Caco-2 (cell line): ENCODE measurements around the gene PABPN1. TPM values are rescaled to one million over a fixed set of nuclear protein-coding genes. Genes with fewer than 3 reads are reported as not detected.

Source experiments
- BruUV-seq: library from RNA; stranded (reverse); fragments of 400-500 nt; replicated peaks from 2 replicates; lab custom pipeline; 2021; lab: Mats Ljungman, UMichigan
- CTCF ChIA-PET: fragments of 300-600 bp; sonication (Branson Sonifier 250); formaldehyde crosslinking; loops from one replicate; lab custom pipeline; 2022; ENCODE audit warnings: antibody characterized with exemption; lab: Charles Lee
- POLR2A ChIA-PET: fragments of 300-600 bp; sonication (Branson Sonifier 250); formaldehyde crosslinking; loops from one replicate; lab custom pipeline; 2022; ENCODE audit warnings: antibody characterized with exemption; lab: Charles Lee
- DNase-seq, 2 experiments: peaks; one replicate each; pipeline versions ENCODE4 v3.0.0 to v3.0.0-alpha.2; 2020 to 2022
- H3K27me3 ChIP-seq: replicated peaks from 2 replicates; pipeline ENCODE4 v1.6.0; 2011; ENCODE audit warnings: low read length; ENCODE audit not compliant: control insufficient read depth, insufficient read depth
- H3K36me3 ChIP-seq: 2 replicates; pipeline ENCODE4 v1.5.1; 2011; ENCODE audit warnings: low read length; ENCODE audit not compliant: control insufficient read depth, insufficient read depth
- H3K4me1 ChIP-seq: fragments of 250-450 bp; sonication (Bioruptor Pico); 2 replicates; pipeline ENCODE4 v1.5.1; 2020; ENCODE audit warnings: mild to moderate bottlenecking
- H3K4me3 ChIP-seq: 2 replicates; pipeline ENCODE4 v1.5.1; 2011; ENCODE audit warnings: low read depth, mild to moderate bottlenecking, control low read depth, low read length
- H3K9me3 ChIP-seq: fragments of 250-450 bp; sonication (Bioruptor Pico); 2 replicates; pipeline ENCODE4 v1.5.1; 2020; ENCODE audit warnings: mild to moderate bottlenecking, moderate library complexity
- H3K27ac Mint-ChIP-seq: one replicate; pipeline ENCODE4 v1.8.0; 2022; ENCODE audit warnings: mixed read lengths; ENCODE audit not compliant: unreplicated experiment
- H3K27me3 Mint-ChIP-seq: one replicate; pipeline ENCODE4 v1.8.0; 2022; ENCODE audit warnings: mixed read lengths; ENCODE audit not compliant: insufficient read depth, unreplicated experiment
- H3K36me3 Mint-ChIP-seq: one replicate; pipeline ENCODE4 v1.8.0; 2022; ENCODE audit warnings: mild to moderate bottlenecking, mixed read lengths; ENCODE audit not compliant: insufficient read depth, unreplicated experiment
- H3K4me1 Mint-ChIP-seq: one replicate; pipeline ENCODE4 v1.8.0; 2022; ENCODE audit warnings: low read depth, mixed read lengths; ENCODE audit not compliant: unreplicated experiment
- H3K4me3 Mint-ChIP-seq: one replicate; pipeline ENCODE4 v1.8.0; 2022; ENCODE audit warnings: mild to moderate bottlenecking, moderate library complexity, mixed read lengths; ENCODE audit not compliant: unreplicated experiment
- H3K9me3 Mint-ChIP-seq: one replicate; pipeline ENCODE4 v1.8.0; 2022; ENCODE audit warnings: mixed read lengths; ENCODE audit not compliant: unreplicated experiment
- intact Hi-C: fragments of 100-400 bp; cut with micrococcal nuclease; formaldehyde crosslinking; loops from one replicate; pipeline ENCODE4 v1.10.0; 2022; ENCODE audit not compliant: unreplicated experiment
- total RNA-seq: library from RNA; stranded (reverse); gene quantifications from 2 replicates; pipeline ENCODE4 v1.2.3, GENCODE V29; 2022
- TF ChIP-seq, protein P1 (sequence below), 2 experiments: fragments of 200-600 bp in 1 of 2; IDR thresholded peaks; 1 replicate in 1 of 2; 2 replicates in 1 of 2; pipeline versions ENCODE4 v1.5.1 to v1.8.0; 2011 to 2022; ENCODE audit warnings: antibody characterized with exemption in 1 of 2, control low read depth in 1 of 2, inconsistent platforms in 1 of 2, low read depth in 1 of 2, low read length in 1 of 2, mild to moderate bottlenecking in 1 of 2, moderate library complexity in 1 of 2; ENCODE audit not compliant: insufficient read depth in 1 of 2, severe bottlenecking in 1 of 2, unreplicated experiment in 1 of 2

PABPN1 gene
- total RNA-seq, 1 experiment from 2014 or later = 202 TPM

DNA sequence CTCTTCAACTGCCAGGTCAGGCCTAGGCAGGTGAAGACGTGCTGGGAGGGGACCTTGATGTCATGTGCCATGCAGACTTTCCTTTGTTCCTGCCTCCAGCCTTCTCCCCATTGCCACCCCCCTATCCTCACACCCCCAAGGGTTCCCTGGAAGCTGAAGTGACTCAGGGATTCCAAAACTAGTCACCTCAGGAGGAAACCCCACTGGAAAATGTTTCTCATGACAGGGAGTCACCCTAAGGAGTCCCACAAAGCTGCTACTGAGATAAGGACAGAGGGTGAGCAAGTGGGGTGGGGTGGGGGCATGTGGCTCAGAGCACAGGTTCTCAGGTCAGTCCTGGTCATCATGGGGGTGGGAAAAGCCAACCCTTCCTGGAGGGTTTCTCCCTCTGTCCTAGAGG is 49.0 kb downstream of the PABPN1 start:
- Histone ChIP-seq H3K4me3 (no peak overlapping the region), H3K27me3 (no peaks in the 10 kb centered on the region; the same call in 1 of the 2 replicates), H3K9me3 (no peaks in the 10 kb centered on the region), H3K36me3 (no peaks in the 10 kb centered on the region), H3K4me1 (no peaks in the 10 kb centered on the region)
- TF ChIP-seq, protein P1, sequence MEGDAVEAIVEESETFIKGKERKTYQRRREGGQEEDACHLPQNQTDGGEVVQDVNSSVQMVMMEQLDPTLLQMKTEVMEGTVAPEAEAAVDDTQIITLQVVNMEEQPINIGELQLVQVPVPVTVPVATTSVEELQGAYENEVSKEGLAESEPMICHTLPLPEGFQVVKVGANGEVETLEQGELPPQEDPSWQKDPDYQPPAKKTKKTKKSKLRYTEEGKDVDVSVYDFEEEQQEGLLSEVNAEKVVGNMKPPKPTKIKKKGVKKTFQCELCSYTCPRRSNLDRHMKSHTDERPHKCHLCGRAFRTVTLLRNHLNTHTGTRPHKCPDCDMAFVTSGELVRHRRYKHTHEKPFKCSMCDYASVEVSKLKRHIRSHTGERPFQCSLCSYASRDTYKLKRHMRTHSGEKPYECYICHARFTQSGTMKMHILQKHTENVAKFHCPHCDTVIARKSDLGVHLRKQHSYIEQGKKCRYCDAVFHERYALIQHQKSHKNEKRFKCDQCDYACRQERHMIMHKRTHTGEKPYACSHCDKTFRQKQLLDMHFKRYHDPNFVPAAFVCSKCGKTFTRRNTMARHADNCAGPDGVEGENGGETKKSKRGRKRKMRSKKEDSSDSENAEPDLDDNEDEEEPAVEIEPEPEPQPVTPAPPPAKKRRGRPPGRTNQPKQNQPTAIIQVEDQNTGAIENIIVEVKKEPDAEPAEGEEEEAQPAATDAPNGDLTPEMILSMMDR (IDR thresholded peaks at IDR 0.05; ENCODE audit: insufficient read depth in 1 of 2, low read depth in 1 of 2, low read length in 1 of 2, severe bottlenecking in 1 of 2, unreplicated experiment in 1 of 2) = no peak
- intact Hi-C loops = no loop called here
- Mint-ChIP-seq H3K4me3 (no peak overlapping the region), H3K4me1 (no peaks in the 10 kb centered on the region), H3K27ac (no peak overlapping the region), H3K36me3 (peaks cover 6% of the 10 kb centered on the region), H3K27me3 (peaks cover 10% of the 10 kb centered on the region), H3K9me3 (no peaks in the 10 kb centered on the region)
- DNase-seq = no peak
- ChIA-PET POLR2A (no interaction called here), CTCF (interaction anchor here (0.7 to 1.4 kb wide), 3 partner anchors 10 to 93 kb away, joined by 3 to 7 read pairs (median 3); no protein-coding TSS in a partner anchor)
- BruUV-seq = no TSS peak

DNA sequence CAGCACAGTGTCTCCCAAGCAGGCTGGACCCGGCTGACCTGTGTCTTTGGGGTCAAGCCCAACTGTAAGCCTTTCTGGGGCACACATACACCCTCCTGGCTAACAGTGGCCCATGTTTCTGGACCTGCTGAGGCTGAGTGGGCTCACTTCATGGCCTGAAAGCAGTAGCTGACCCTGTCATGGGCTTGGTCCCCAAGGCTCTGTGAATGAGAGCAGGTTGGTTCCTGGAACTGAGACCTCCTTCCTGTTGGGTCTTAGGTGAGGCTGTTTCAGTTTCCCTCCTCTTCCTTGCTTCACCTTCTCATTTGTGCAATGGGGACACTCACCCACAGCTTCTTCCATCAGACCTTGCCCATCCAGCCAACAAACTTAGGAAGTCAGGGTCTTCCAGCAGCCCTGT is 50.6 kb downstream of the PABPN1 start:
- Mint-ChIP-seq H3K27ac (no peak overlapping the region), H3K27me3 (peaks cover 15% of the 10 kb centered on the region), H3K4me3 (no peak overlapping the region), H3K9me3 (no peaks in the 10 kb centered on the region), H3K4me1 (no peaks in the 10 kb centered on the region), H3K36me3 (peaks cover 1% of the 10 kb centered on the region)
- TF ChIP-seq, protein P1 (IDR thresholded peaks at IDR 0.05; ENCODE audit: insufficient read depth in 1 of 2, low read depth in 1 of 2, low read length in 1 of 2, severe bottlenecking in 1 of 2, unreplicated experiment in 1 of 2) = no peak
- DNase-seq = no peak
- intact Hi-C loops = no loop called here
- no peaks in the 10 kb centered on the region for H3K36me3 ChIP-seq
- ChIA-PET CTCF (no interaction called here), POLR2A (no interaction called here)
- no peaks in the 10 kb centered on the region for H3K4me1 ChIP-seq
- H3K4me3 ChIP-seq = no peak overlapping the region
- H3K9me3 ChIP-seq = no peaks in the 10 kb centered on the region
- BruUV-seq = no TSS peak
- no peaks in the 10 kb centered on the region; the same call in 1 of the 2 replicates for H3K27me3 ChIP-seq

DNA sequence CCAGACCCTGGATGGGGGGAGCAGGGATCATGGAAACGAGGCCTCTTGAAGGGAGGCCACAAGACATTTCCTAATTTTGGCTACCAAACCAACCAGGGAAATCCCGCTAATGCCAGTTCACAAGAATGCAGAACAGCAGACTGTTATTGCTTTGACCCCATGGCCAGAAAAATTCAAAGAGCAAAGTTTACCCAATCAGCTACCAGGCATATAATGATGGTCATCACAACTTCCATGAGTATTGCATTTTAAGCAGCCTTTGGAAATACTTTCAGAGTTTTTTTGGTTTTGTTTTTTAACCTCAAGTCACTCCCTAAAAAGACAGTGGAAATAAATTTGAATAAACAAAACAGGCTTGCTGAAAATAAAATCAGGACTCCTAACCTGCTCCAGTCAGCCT is 51.3 kb downstream of the PABPN1 start, which contains the start of gene IL25:
IL25 (plus strand) TSS at position 301 of the 400 bp plus-strand sequence.
- CTCF ChIA-PET = no interaction called here

More for the DNA sequence above, 51.3 kb downstream of the PABPN1 start, which contains the start of gene IL25:
- H3K9me3 ChIP-seq = no peaks in the 10 kb centered on the region
- H3K4me1 Mint-ChIP-seq = no peaks in the 10 kb centered on the region
- H3K27me3 Mint-ChIP-seq = peaks cover 16% of the 10 kb centered on the region
- H3K9me3 Mint-ChIP-seq = no peaks in the 10 kb centered on the region
- POLR2A ChIA-PET = no interaction called here
- TF ChIP-seq, protein P1 (IDR thresholded peaks at IDR 0.05; ENCODE audit: insufficient read depth in 1 of 2, low read depth in 1 of 2, low read length in 1 of 2, severe bottlenecking in 1 of 2, unreplicated experiment in 1 of 2) = no peak
- no TSS peak for BruUV-seq
- H3K4me3 Mint-ChIP-seq = no peak within 1 kb of the TSS
- H3K27me3 ChIP-seq = no peaks in the 10 kb centered on the region; the same call in 1 of the 2 replicates
- no peaks in the 10 kb centered on the region for H3K4me1 ChIP-seq
- no peak within 1 kb of the TSS for H3K4me3 ChIP-seq
- no peaks in the 10 kb centered on the region for H3K36me3 ChIP-seq
- intact Hi-C loops = no loop called here
- H3K27ac Mint-ChIP-seq = no peak within 1 kb of the TSS
- no peak for DNase-seq
- H3K36me3 Mint-ChIP-seq = no peaks in the 10 kb centered on the region
